CD14-positive monocyte (primary cell): ENCODE data around the gene NOX3. TPM values are rescaled to one million over a fixed set of nuclear protein-coding genes. Genes with fewer than 3 reads are reported as not detected.

Experiments
- DNase-seq, 3 donors: peaks; one replicate each; pipeline ENCODE4 v3.0.0-alpha.2; 2011 to 2022
- H2AFZ ChIP-seq: 2 replicates; pipeline ENCODE4 v1.6.0; 2012; ENCODE audit warnings: mild to moderate bottlenecking, low read depth, low read length, inconsistent platforms; ENCODE audit not compliant: insufficient read depth, poor library complexity, severe bottlenecking
- H3K27ac ChIP-seq, 2 donors: 1 replicate in 1 of 2; 2 replicates in 1 of 2; pipeline ENCODE4 v1.5.1; 2012 to 2013; ENCODE audit warnings: low read length in 2 of 2, control low read depth in 1 of 2, inconsistent platforms in 1 of 2, low read depth in 1 of 2, mild to moderate bottlenecking in 1 of 2
- H3K27me3 ChIP-seq, 2 donors: one replicate each; pipeline versions ENCODE4 v1.6.0 to v1.6.1; 2011 to 2013; ENCODE audit warnings: low read length in 2 of 2; ENCODE audit not compliant: control insufficient read depth in 2 of 2, insufficient read depth in 2 of 2
- H3K36me3 ChIP-seq, 2 donors: replicated peaks in 1 of 2; 1 replicate in 1 of 2; 2 replicates in 1 of 2; pipeline versions ENCODE4 v1.5.1 to v1.6.1; 2012 to 2013; ENCODE audit warnings: low read length in 2 of 2, control low read depth in 1 of 2, inconsistent platforms in 1 of 2, mild to moderate bottlenecking in 1 of 2; ENCODE audit not compliant: insufficient read depth in 2 of 2, control insufficient read depth in 1 of 2
- H3K4me1 ChIP-seq, 2 donors: 1 replicate in 1 of 2; 2 replicates in 1 of 2; pipeline versions ENCODE4 v1.5.1 to v1.6.1; 2012 to 2013; ENCODE audit warnings: low read length in 2 of 2, control low read depth in 1 of 2, inconsistent platforms in 1 of 2, mild to moderate bottlenecking in 1 of 2, moderate library complexity in 1 of 2; ENCODE audit not compliant: insufficient read depth in 2 of 2, control insufficient read depth in 1 of 2
- H3K4me2 ChIP-seq: replicated peaks from 2 replicates; pipeline ENCODE3; 2012; ENCODE audit warnings: low read length, moderate library complexity, mild to moderate bottlenecking; ENCODE audit not compliant: poor library complexity, severe bottlenecking; ENCODE audit errors: extremely low read depth
- H3K4me3 ChIP-seq, 3 experiments: fragments of 200-600 bp in 1 of 3; sonication (generic) in 1 of 3; replicated peaks in 1 of 3; 1 replicate in 2 of 3; 2 replicates in 1 of 3; pipeline ENCODE4 v1.5.1; 2011 to 2013; ENCODE audit warnings: low read length in 3 of 3, mild to moderate bottlenecking in 3 of 3, control low read depth in 2 of 3, low read depth in 2 of 3, inconsistent platforms in 1 of 3, moderate library complexity in 1 of 3
- H3K79me2 ChIP-seq: 2 replicates; pipeline ENCODE4 v1.6.0; 2012; ENCODE audit warnings: mild to moderate bottlenecking, control low read depth, inconsistent platforms, low read length, moderate library complexity; ENCODE audit not compliant: insufficient read depth
- H3K9ac ChIP-seq: 2 replicates; pipeline ENCODE4 v1.6.0; 2017; ENCODE audit warnings: low read length, mild to moderate bottlenecking; ENCODE audit not compliant: insufficient read depth, poor library complexity, severe bottlenecking
- H3K9me3 ChIP-seq, 2 donors: replicated peaks in 1 of 2; 1 replicate in 1 of 2; 2 replicates in 1 of 2; pipeline versions ENCODE4 v1.5.1 to v1.6.1; 2012 to 2013; ENCODE audit warnings: low read length in 2 of 2, control low read depth in 1 of 2; ENCODE audit not compliant: control insufficient read depth in 1 of 2, insufficient read depth in 1 of 2
- H4K20me1 ChIP-seq: 2 replicates; pipeline ENCODE4 v1.6.0; 2012; ENCODE audit warnings: mild to moderate bottlenecking, low read length, control low read depth, moderate library complexity; ENCODE audit not compliant: insufficient read depth
- H3K27ac Mint-ChIP-seq, 7 donors: one replicate each; pipeline ENCODE4 v1.8.0; 2020; ENCODE audit warnings: mild to moderate bottlenecking in 7 of 7, mixed read lengths in 7 of 7, moderate library complexity in 6 of 7, inconsistent platforms in 2 of 7
- H3K27me3 Mint-ChIP-seq, 3 donors: one replicate each; pipeline ENCODE4 v1.8.0; 2021 to 2022; ENCODE audit warnings: low read depth in 3 of 3, mild to moderate bottlenecking in 3 of 3, mixed read lengths in 3 of 3, moderate library complexity in 3 of 3, inconsistent platforms in 1 of 3
- H3K36me3 Mint-ChIP-seq, 2 donors: one replicate each; pipeline ENCODE4 v1.8.0; 2020; ENCODE audit warnings: mixed read lengths in 2 of 2, inconsistent platforms in 1 of 2, mild to moderate bottlenecking in 1 of 2
- H3K4me1 Mint-ChIP-seq: one replicate; pipeline ENCODE4 v1.8.0; 2020; ENCODE audit warnings: mild to moderate bottlenecking, mixed read lengths
- H3K4me3 Mint-ChIP-seq, 2 donors: one replicate each; pipeline ENCODE4 v1.8.0; 2020; ENCODE audit warnings: mild to moderate bottlenecking in 2 of 2, mixed read lengths in 2 of 2, moderate library complexity in 1 of 2
- H3K9me3 Mint-ChIP-seq, 7 donors: one replicate each; pipeline ENCODE4 v1.8.0; 2020 to 2022; ENCODE audit warnings: mixed read lengths in 7 of 7, mild to moderate bottlenecking in 6 of 7, moderate library complexity in 6 of 7, inconsistent platforms in 2 of 7
- WGBS: methylation state at CpG from one replicate; pipeline ENCODE4 v1.1.5; 2013; ENCODE audit warnings: missing lambda C conversion rate; ENCODE audit not compliant: insufficient coverage; 5-methylcytosine and 5-hydroxymethylcytosine counted together
- intact Hi-C, 2 donors: fragments of 100-400 bp; cut with micrococcal nuclease; formaldehyde crosslinking; loops; one replicate each; pipeline versions ENCODE4 v1.15.0 to v1.15.1; 2023
- polyA plus RNA-seq, 3 donors: library from polyadenylated mRNA; depleted of rRNA in 1 of 3; unstranded in 2 of 3; stranded (reverse) in 1 of 3; fragments of 300-500 nt in 2 of 3; fragments of >200 nt in 1 of 3; fragmentation: Illumina TruSeq in 2 of 3; gene quantifications; 1 replicate in 2 of 3; 2 replicates in 1 of 3; pipeline ENCODE4 v1.2.3, GENCODE V29; 2012 to 2021
- TF ChIP-seq, protein P1 (sequence below): fragments of 200-600 bp; IDR thresholded peaks from one replicate; pipeline ENCODE4 v1.8.0; 2022; ENCODE audit warnings: antibody characterized with exemption, mild to moderate bottlenecking

NOX3 gene
- polyA plus RNA-seq, 3 donors: not detected

DNA sequence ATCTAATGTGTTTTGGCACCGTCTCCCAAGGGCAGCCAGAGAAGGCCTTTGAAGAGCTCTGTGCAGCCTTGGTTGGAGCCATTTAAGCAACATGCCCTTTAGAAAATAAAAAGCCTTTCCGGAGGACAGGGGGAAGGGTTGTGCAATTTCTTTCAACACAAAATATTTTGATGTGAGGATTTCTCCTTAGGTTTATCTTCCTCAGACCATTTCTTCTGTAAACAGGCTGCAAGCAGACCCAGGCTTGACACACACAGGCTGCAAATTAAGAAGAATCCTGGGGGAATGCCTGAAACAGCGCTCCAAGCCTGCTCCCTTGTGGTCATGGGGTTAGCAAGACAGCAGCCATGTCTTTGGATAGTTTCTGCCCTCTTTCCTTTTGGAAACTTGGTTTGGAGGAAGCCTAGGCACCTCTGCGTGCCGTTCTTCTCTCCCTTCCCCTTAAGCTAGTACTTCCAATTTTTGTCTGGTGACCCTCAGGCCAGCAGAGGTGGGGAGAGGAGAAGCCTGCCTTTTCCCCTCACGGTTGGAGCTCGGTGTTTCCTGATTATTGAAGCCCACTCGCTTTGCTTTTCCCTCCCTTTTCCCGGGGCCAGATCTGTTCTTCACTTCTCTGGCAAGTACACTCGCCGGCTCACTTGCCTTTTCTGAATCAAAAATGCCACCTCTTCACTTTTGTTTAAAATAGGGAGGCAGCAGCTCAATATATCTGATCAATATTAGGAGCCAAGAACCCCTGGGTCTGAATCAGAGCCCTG is 39.6 kb upstream of the NOX3 start:
- no peak overlapping the region for H3K9ac ChIP-seq
- H3K9me3 ChIP-seq: no peaks in the 10 kb centered on the region
- no peaks in the 10 kb centered on the region for H3K36me3 ChIP-seq
- peaks cover 0 to 1% (median 1%) of the 10 kb centered on the region in 3 donors for H3K27me3 Mint-ChIP-seq
- no peak overlapping the region for H3K4me2 ChIP-seq
- peaks cover 0 to 2% of the 10 kb centered on the region in 2 donors for H3K4me1 ChIP-seq
- peaks cover 0 to 8% (median 4%) of the 10 kb centered on the region in 7 donors for H3K9me3 Mint-ChIP-seq
- TF ChIP-seq, protein P1, sequence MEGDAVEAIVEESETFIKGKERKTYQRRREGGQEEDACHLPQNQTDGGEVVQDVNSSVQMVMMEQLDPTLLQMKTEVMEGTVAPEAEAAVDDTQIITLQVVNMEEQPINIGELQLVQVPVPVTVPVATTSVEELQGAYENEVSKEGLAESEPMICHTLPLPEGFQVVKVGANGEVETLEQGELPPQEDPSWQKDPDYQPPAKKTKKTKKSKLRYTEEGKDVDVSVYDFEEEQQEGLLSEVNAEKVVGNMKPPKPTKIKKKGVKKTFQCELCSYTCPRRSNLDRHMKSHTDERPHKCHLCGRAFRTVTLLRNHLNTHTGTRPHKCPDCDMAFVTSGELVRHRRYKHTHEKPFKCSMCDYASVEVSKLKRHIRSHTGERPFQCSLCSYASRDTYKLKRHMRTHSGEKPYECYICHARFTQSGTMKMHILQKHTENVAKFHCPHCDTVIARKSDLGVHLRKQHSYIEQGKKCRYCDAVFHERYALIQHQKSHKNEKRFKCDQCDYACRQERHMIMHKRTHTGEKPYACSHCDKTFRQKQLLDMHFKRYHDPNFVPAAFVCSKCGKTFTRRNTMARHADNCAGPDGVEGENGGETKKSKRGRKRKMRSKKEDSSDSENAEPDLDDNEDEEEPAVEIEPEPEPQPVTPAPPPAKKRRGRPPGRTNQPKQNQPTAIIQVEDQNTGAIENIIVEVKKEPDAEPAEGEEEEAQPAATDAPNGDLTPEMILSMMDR: no peak
- no peak overlapping the region for H3K4me3 ChIP-seq
- H4K20me1 ChIP-seq: no peaks in the 10 kb centered on the region
- intact Hi-C loops: no loop called here
- H3K4me3 Mint-ChIP-seq: no peak overlapping the region
- no peak overlapping the region for H3K27ac ChIP-seq
- WGBS: 74% methylated on average over 4 of the region's 11 CpGs
- peaks cover 9% of the 10 kb centered on the region for H3K4me1 Mint-ChIP-seq
- H3K36me3 Mint-ChIP-seq: no peaks in the 10 kb centered on the region
- no peak for DNase-seq
- H2AFZ ChIP-seq: peak overlapping the region; percentile 6
- H3K27ac Mint-ChIP-seq: no peak overlapping the region
- no peaks in the 10 kb centered on the region for H3K79me2 ChIP-seq
- no peaks in the 10 kb centered on the region for H3K27me3 ChIP-seq

DNA sequence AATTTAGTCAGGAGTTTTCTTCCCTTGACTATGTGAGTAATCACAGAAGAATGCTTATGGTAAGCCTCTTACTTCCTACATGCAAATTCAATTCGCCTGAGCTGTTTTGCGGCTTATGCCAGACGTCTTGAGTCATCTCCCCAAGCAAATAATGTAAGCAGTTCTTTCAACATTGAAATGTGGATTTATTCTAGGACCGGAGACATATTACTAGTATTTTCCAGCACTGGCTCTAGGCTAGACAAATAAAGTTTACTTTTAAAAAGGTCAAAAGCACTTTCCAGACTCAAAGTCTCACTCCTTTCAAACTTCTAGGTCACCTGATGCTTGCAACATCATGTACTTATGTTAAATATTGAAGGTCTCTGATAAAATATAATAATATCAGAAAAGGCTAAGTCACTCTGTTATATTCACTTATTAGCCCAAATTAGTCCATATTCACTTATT is 38.1 kb upstream of the NOX3 start:
- no peaks in the 10 kb centered on the region for H3K36me3 Mint-ChIP-seq
- peaks cover 9% of the 10 kb centered on the region for H3K4me1 Mint-ChIP-seq
- no peak overlapping the region for H3K27ac Mint-ChIP-seq
- no peak overlapping the region for H2AFZ ChIP-seq
- H3K36me3 ChIP-seq: no peaks in the 10 kb centered on the region
- H3K27me3 Mint-ChIP-seq: peaks cover 0 to 1% (median 1%) of the 10 kb centered on the region in 3 donors
- intact Hi-C loops: no loop called here
- H3K4me1 ChIP-seq: peaks cover 0 to 2% of the 10 kb centered on the region in 2 donors
- 100% methylated on average over 1 of the region's 4 CpGs for WGBS
- H3K9ac ChIP-seq: no peak overlapping the region
- no peak overlapping the region for H3K4me3 ChIP-seq
- H3K9me3 Mint-ChIP-seq: peaks cover 0 to 8% (median 4%) of the 10 kb centered on the region in 7 donors
- H3K27ac ChIP-seq: no peak overlapping the region
- H3K9me3 ChIP-seq: no peaks in the 10 kb centered on the region
- no peak overlapping the region for H3K4me2 ChIP-seq
- DNase-seq: no peak
- H3K79me2 ChIP-seq: no peaks in the 10 kb centered on the region
- TF ChIP-seq, protein P1: no peak
- no peaks in the 10 kb centered on the region for H4K20me1 ChIP-seq
- no peaks in the 10 kb centered on the region for H3K27me3 ChIP-seq
- no peak overlapping the region for H3K4me3 Mint-ChIP-seq
